SU-DHL-6 (cell line): ENCODE measurements around the gene UMODL1.

Experiments used
- H2AFZ ChIP-seq: fragments of 200-600 bp; sonication (generic); 2 replicates; pipeline ENCODE4 v1.6.1; 2014; ENCODE audit warnings: low read depth, mild to moderate bottlenecking, moderate library complexity, mixed read lengths, antibody characterized with exemption, low read length; ENCODE audit not compliant: severe bottlenecking
- H3F3A ChIP-seq: fragments of 200-600 bp; shearing (Covaris generic); 2 replicates; pipeline ENCODE4 v1.6.0; 2016; ENCODE audit warnings: antibody characterized with exemption, mild to moderate bottlenecking; ENCODE audit not compliant: insufficient read depth
- H3K27ac ChIP-seq: fragments of 200-600 bp; sonication (generic); 2 replicates; pipeline ENCODE4 v1.5.1; 2016; ENCODE audit warnings: low read depth, mild to moderate bottlenecking, low read length, moderate library complexity, mixed read lengths
- H3K27me3 ChIP-seq: fragments of 200-600 bp; sonication (generic), shearing (Covaris generic); 2 replicates; pipeline ENCODE4 v1.6.0; 2014; ENCODE audit warnings: mild to moderate bottlenecking, low read length
- H3K36me3 ChIP-seq: fragments of 200-600 bp; sonication (generic); 2 replicates; pipeline ENCODE4 v1.6.1; 2014; ENCODE audit warnings: mild to moderate bottlenecking, low read length, mixed read lengths
- H3K4me2 ChIP-seq: fragments of 300-600, 200-600 bp; shearing (Covaris generic), sonication (generic); 2 replicates; pipeline ENCODE4 v1.6.0; 2014; ENCODE audit warnings: low read length, low read depth, mild to moderate bottlenecking; ENCODE audit not compliant: poor library complexity, severe bottlenecking
- H3K4me3 ChIP-seq: fragments of 200-600 bp; sonication (generic); 2 replicates; pipeline ENCODE4 v1.5.1; 2014; ENCODE audit warnings: antibody characterized with exemption, low read length, mild to moderate bottlenecking, mixed read lengths; ENCODE audit not compliant: insufficient read depth, poor library complexity, severe bottlenecking
- H3K79me2 ChIP-seq: fragments of 200-600 bp; sonication (generic); 2 replicates; pipeline ENCODE4 v1.6.1; 2014; ENCODE audit warnings: mild to moderate bottlenecking, low read length, moderate library complexity; ENCODE audit not compliant: insufficient read depth
- H3K9ac ChIP-seq: fragments of 200-600 bp; sonication (generic); 2 replicates; pipeline ENCODE4 v1.7.0; 2014; ENCODE audit warnings: mild to moderate bottlenecking, low read length
- H3K9me2 ChIP-seq: fragments of 200-600 bp; sonication (generic); replicated peaks from 2 replicates; pipeline ENCODE4 v1.6.1; 2014; ENCODE audit warnings: low read length; ENCODE audit not compliant: insufficient read depth
- H3K9me3 ChIP-seq: fragments of 200-600 bp; sonication (generic); 2 replicates; pipeline ENCODE4 v1.6.1; 2014; ENCODE audit warnings: low read length, mixed read lengths; ENCODE audit not compliant: insufficient read depth
- H4K20me1 ChIP-seq: fragments of 200-600 bp; sonication (generic); 2 replicates; pipeline ENCODE4 v1.6.1; 2014; ENCODE audit warnings: low read depth, mild to moderate bottlenecking, antibody characterized with exemption, low read length, moderate library complexity, mixed read lengths
- CTCF ChIP-seq: fragments of 200-600 bp; sonication (generic); IDR thresholded peaks from one replicate; pipeline ENCODE4 v1.5.1; 2017; ENCODE audit warnings: antibody characterized with exemption, mild to moderate bottlenecking, low read length, moderate library complexity; ENCODE audit not compliant: insufficient read depth, poor library complexity, severe bottlenecking
- EZH2phosphoT487 ChIP-seq: fragments of 200-600 bp; sonication (generic), shearing (Covaris generic); conservative IDR thresholded peaks from 2 replicates; pipeline ENCODE4 v1.6.1; 2018; ENCODE audit warnings: mild to moderate bottlenecking, antibody characterized with exemption, low read length, moderate library complexity, mixed read lengths

Gene UMODL1

GRCh38 chr21:42097860-42098454 is 26.8 kb downstream of the UMODL1 start:
- Histone ChIP-seq H2AFZ (no peak overlapping the region), H3F3A (no peaks in the 10 kb centered on the region), H3K27ac (no peak overlapping the region), H3K27me3 (no peaks in the 10 kb centered on the region), H3K36me3 (no peaks in the 10 kb centered on the region), H3K9ac (no peak overlapping the region), H3K9me3 (no peaks in the 10 kb centered on the region), H3K4me2 (no peak overlapping the region), H3K9me2 (no peaks in the 10 kb centered on the region), H4K20me1 (no peaks in the 10 kb centered on the region), H3K79me2 (no peaks in the 10 kb centered on the region), H3K4me3 (no peak overlapping the region)
- no peak for TF ChIP-seq CTCF
- TF ChIP-seq EZH2phosphoT487, result no peak

- no peak overlapping the region for H3K4me3 ChIP-seq
- H3K9ac ChIP-seq, result no peak overlapping the region
- no peaks in the 10 kb centered on the region for H3K9me2 ChIP-seq
- H2AFZ ChIP-seq, result no peak overlapping the region
- no peaks in the 10 kb centered on the region for H3K27me3 ChIP-seq
- H3K4me2 ChIP-seq, result no peak overlapping the region
- H3K27ac ChIP-seq, result no peak overlapping the region
- H3K36me3 ChIP-seq, result no peaks in the 10 kb centered on the region
- no peaks in the 10 kb centered on the region for H3K9me3 ChIP-seq
- no peaks in the 10 kb centered on the region for H3K79me2 ChIP-seq
- TF ChIP-seq CTCF, result no peak
- TF ChIP-seq EZH2phosphoT487, result no peak
- H4K20me1 ChIP-seq, result no peaks in the 10 kb centered on the region
- H3F3A ChIP-seq, result no peaks in the 10 kb centered on the region
Measured at GRCh38 chr21:42098957-42099505, 27.9 kb downstream of the UMODL1 start.

GRCh38 chr21:42101246-42101645 is 30.1 kb downstream of the UMODL1 start:
- H2AFZ ChIP-seq, result no peak overlapping the region
- H3K36me3 ChIP-seq, result no peaks in the 10 kb centered on the region
- H3K9ac ChIP-seq, result 0 out of 2 replicates have a peak overlapping the region, but pooled peaks have one; percentile 5
- H3K27me3 ChIP-seq, result no peaks in the 10 kb centered on the region
- no peak for TF ChIP-seq EZH2phosphoT487
- TF ChIP-seq CTCF, result no peak
- peak overlapping the region; percentile 55 for H3K27ac ChIP-seq
- no peak overlapping the region for H3K4me3 ChIP-seq
- H3K4me2 ChIP-seq, result peak overlapping the region; percentile 39
- no peaks in the 10 kb centered on the region for H4K20me1 ChIP-seq
- no peaks in the 10 kb centered on the region for H3K79me2 ChIP-seq
- no peaks in the 10 kb centered on the region for H3K9me2 ChIP-seq
- H3K9me3 ChIP-seq, result no peaks in the 10 kb centered on the region
- no peaks in the 10 kb centered on the region for H3F3A ChIP-seq
